PC-3 (cell line): ENCODE measurements around the gene C2CD4A. TPM values are rescaled to one million over a fixed set of nuclear protein-coding genes. Genes with fewer than 3 reads are reported as not detected.

ENCODE experiments used
- ATAC-seq: fragments of 200-7000 bp; cut with Tn5 transposase; 2 replicates; pipeline ENCODE4 v1.9.1; 2020; ENCODE audit warnings: mild to moderate bottlenecking, moderate library complexity
- BruUV-seq: library from RNA; stranded (reverse); fragments of 400-500 nt; replicated peaks from 2 replicates; lab custom pipeline; 2021; lab: Mats Ljungman, UMichigan
- CTCF ChIA-PET: fragments of 300-600 bp; sonication (Branson Sonifier 250); formaldehyde crosslinking; loops from one replicate; lab custom pipeline; 2022; ENCODE audit warnings: antibody characterized with exemption; lab: Charles Lee
- POLR2A ChIA-PET: fragments of 300-600 bp; sonication (Branson Sonifier 250); formaldehyde crosslinking; loops from one replicate; lab custom pipeline; 2022; ENCODE audit warnings: antibody characterized with exemption; ENCODE audit not compliant: unreplicated experiment; lab: Charles Lee
- DNase-seq: peaks from one replicate; pipeline ENCODE4 v3.0.0-alpha.2; 2015
- H2AFZ ChIP-seq: fragments of 300-600 bp; sonication (generic); 2 replicates; pipeline ENCODE4 v1.6.0; 2016; ENCODE audit warnings: antibody characterized with exemption, low read length
- H3F3A ChIP-seq: fragments of 300-600 bp; sonication (generic); one replicate; pipeline ENCODE4 v1.6.0; 2017; ENCODE audit warnings: antibody characterized with exemption, low read length, control low read depth, mild to moderate bottlenecking; ENCODE audit not compliant: unreplicated experiment
- H3K27ac ChIP-seq: fragments of 300-600 bp; sonication (generic); 2 replicates; pipeline ENCODE4 v1.5.1; 2016; ENCODE audit warnings: mild to moderate bottlenecking, low read length
- H3K27me3 ChIP-seq: fragments of 300-600 bp; sonication (generic); 2 replicates; pipeline ENCODE4 v1.6.1; 2016; ENCODE audit warnings: low read length, mixed read lengths
- H3K36me3 ChIP-seq: fragments of 300-600 bp; sonication (generic); 2 replicates; pipeline ENCODE4 v1.6.1; 2016; ENCODE audit warnings: low read depth, mixed run types, low read length, mixed read lengths
- H3K4me1 ChIP-seq: fragments of 300-600 bp; sonication (generic); 2 replicates; pipeline ENCODE4 v1.5.1; 2016; ENCODE audit warnings: low read length; ENCODE audit not compliant: insufficient read depth
- H3K4me2 ChIP-seq: fragments of 300-600 bp; sonication (generic); 2 replicates; pipeline ENCODE4 v1.6.0; 2016; ENCODE audit warnings: low read length
- H3K4me3 ChIP-seq: fragments of 300-600 bp; sonication (generic); 2 replicates; pipeline ENCODE4 v1.5.1; 2016; ENCODE audit warnings: mild to moderate bottlenecking, low read length, mixed read lengths
- H3K79me2 ChIP-seq: fragments of 300-600 bp; sonication (generic); 2 replicates; pipeline ENCODE4 v1.6.1; 2017; ENCODE audit warnings: low read length, mixed read lengths
- H3K9ac ChIP-seq: fragments of 300-600 bp; sonication (generic); 2 replicates; pipeline ENCODE4 v1.6.0; 2016; ENCODE audit warnings: mild to moderate bottlenecking, low read length
- H3K9me2 ChIP-seq: fragments of 300-600 bp; sonication (generic); replicated peaks from 2 replicates; pipeline ENCODE4 v1.6.1; 2016; ENCODE audit warnings: mixed run types, low read length, mixed read lengths
- H3K9me3 ChIP-seq: fragments of 300-600 bp; sonication (generic); 2 replicates; pipeline ENCODE4 v1.6.1; 2016; ENCODE audit warnings: low read length, mixed read lengths
- H4K20me1 ChIP-seq: fragments of 300-600 bp; sonication (generic); 2 replicates; pipeline ENCODE4 v1.6.1; 2016; ENCODE audit warnings: low read length, mixed read lengths
- EZH2 ChIP-seq: fragments of 300-600 bp; sonication (generic); IDR thresholded peaks from one replicate; pipeline ENCODE4 v1.6.1; 2017; ENCODE audit warnings: antibody characterized with exemption, mild to moderate bottlenecking, low read length; ENCODE audit not compliant: unreplicated experiment
- EZH2phosphoT487 ChIP-seq: fragments of 300-600 bp; sonication (generic); IDR thresholded peaks from 2 replicates; pipeline ENCODE4 v1.6.1; 2018; ENCODE audit warnings: mild to moderate bottlenecking, antibody characterized with exemption, low read length, borderline replicate concordance
- intact Hi-C: fragments of 100-400 bp; cut with micrococcal nuclease; formaldehyde crosslinking; loops from 2 replicates; pipeline ENCODE4 v1.9.0; 2023
- total RNA-seq: library from RNA; depleted of rRNA; stranded (reverse); fragments of >200 nt; gene quantifications from 2 replicates; pipeline ENCODE4 v1.2.3, GENCODE V29; 2014
- TF ChIP-seq, protein P1 (sequence below): fragments of 300-600 bp; sonication (generic); conservative IDR thresholded peaks from 2 replicates; pipeline ENCODE4 v1.5.1; 2017; ENCODE audit warnings: antibody characterized with exemption, low read depth, mild to moderate bottlenecking, low read length

Gene C2CD4A
- total RNA-seq, 1 experiment from 2014 or later = 0.11 TPM

DNA sequence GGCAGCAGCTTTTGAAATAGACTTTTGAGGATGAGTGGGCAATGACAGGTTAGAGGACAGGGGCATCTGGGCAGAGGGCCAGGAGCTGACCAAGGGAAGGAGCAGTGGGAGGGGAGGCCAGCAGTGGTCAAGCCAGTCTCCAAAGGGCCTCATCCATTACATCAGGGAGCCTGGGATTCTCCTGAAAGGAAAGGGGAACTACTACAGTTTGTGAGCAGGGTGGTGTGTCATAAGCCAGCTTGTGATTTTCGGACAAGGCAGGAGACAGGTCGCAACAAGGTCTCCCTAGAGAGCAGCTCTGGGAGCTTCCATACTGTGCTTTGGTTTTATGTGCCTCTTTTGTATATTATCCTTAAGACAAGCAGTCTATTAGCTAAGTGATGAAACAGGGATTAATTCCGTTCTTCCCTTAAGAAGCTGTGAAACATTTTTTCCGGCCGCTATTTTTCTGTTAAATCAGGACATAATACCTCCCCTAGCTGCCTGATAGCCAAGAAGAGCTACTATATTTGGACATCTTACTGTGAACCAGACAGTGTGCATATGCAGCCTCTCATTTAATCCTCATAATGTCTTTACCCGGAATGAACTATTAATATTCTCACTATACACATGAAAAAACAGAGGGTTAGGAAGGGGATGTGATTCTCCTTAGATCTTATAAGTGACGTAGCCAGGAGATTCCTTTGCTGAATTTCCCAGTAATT is 51.9 kb downstream of the C2CD4A start:
- Histone ChIP-seq H3K36me3 (no peaks in the 10 kb centered on the region), H3K4me3 (peak overlapping the region; percentile 22; the same call in 1 of the 2 replicates), H3F3A (peaks cover 1% of the 10 kb centered on the region), H3K4me2 (peak overlapping the region; percentile 67), H3K27me3 (no peaks in the 10 kb centered on the region), H3K9me2 (no peaks in the 10 kb centered on the region), H4K20me1 (no peaks in the 10 kb centered on the region), H3K9ac (peak overlapping the region; percentile 30; the same call in 1 of the 2 replicates), H2AFZ (0 out of 2 replicates have a peak overlapping the region, but pooled peaks have one; percentile 44), H3K27ac (peak overlapping the region; percentile 69), H3K9me3 (no peaks in the 10 kb centered on the region), H3K79me2 (no peaks in the 10 kb centered on the region), H3K4me1 (peaks cover 20% of the 10 kb centered on the region)
- no TSS peak for BruUV-seq
- TF ChIP-seq EZH2phosphoT487 (no peak), EZH2 (no peak)
- POLR2A ChIA-PET = interaction anchor here (0.6 kb wide), 2 partner anchors 18 to 59 kb away, joined by 3 to 11 read pairs; no protein-coding TSS in a partner anchor
- CTCF ChIA-PET = interaction anchor here (1.0 kb wide), 1 partner anchor 9 kb away, joined by 5 read pairs; no protein-coding TSS in a partner anchor
- intact Hi-C loops = no loop called here
- peak; percentile 8; the same call in 1 of the 2 replicates for ATAC-seq
- no peak for DNase-seq

DNA sequence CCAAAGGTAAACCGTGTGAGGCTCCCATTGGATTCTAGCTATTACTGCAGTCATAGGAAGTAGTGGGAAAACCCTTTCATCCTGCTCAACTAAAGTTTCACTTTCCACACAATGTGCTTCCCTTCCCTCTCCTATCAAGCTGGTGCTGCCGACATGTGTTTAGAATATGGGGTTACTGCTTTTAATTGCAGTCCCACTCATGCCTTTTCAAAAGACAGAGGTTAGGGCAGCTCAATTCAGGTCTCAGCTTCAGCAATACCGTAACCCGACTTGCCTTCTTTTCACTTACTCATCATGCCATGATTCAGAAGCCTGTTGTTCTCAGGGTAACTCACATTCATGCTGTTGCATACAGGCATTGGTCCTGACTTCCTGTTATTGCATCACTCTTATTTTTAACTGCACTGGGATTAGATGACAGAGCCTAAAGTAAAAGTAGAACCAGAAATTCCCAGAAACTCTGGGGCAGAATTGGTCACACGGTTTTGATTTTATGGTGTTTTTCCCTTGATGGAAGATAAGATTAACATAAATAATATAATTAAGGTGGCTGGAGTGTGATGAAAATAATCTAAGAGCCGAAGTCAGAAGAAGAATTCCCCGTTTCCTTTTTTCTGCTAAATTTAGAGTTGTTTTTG is 52.6 kb downstream of the C2CD4A start:
- H3K4me3 ChIP-seq = peak overlapping the region; percentile 22; the same call in 1 of the 2 replicates
- no TSS peak for BruUV-seq
- no peaks in the 10 kb centered on the region for H3K79me2 ChIP-seq
- no peaks in the 10 kb centered on the region for H3K9me2 ChIP-seq
- ATAC-seq (peak; percentile 89), DNase-seq (peak; percentile 82)
- H2AFZ ChIP-seq = 0 out of 2 replicates have a peak overlapping the region, but pooled peaks have one; percentile 44
- H3F3A ChIP-seq = peaks cover 3% of the 10 kb centered on the region
- no peaks in the 10 kb centered on the region for H3K9me3 ChIP-seq
- CTCF ChIA-PET = interaction anchor here (1.0 kb wide), 1 partner anchor 9 kb away, joined by 5 read pairs; no protein-coding TSS in a partner anchor
- H3K9ac ChIP-seq = peak overlapping the region; percentile 30; the same call in 1 of the 2 replicates
- POLR2A ChIA-PET = interaction anchor here (0.6 kb wide), 1 partner anchor 58 kb away, joined by 11 read pairs; no protein-coding TSS in a partner anchor
- peaks cover 27% of the 10 kb centered on the region for H3K4me1 ChIP-seq
- intact Hi-C loops = no loop called here
- peak overlapping the region; percentile 69 for H3K27ac ChIP-seq
- no peaks in the 10 kb centered on the region for H3K36me3 ChIP-seq
- H3K4me2 ChIP-seq = peak overlapping the region; percentile 67
- H3K27me3 ChIP-seq = no peaks in the 10 kb centered on the region
- TF ChIP-seq EZH2 = no peak
- TF ChIP-seq, protein P1, sequence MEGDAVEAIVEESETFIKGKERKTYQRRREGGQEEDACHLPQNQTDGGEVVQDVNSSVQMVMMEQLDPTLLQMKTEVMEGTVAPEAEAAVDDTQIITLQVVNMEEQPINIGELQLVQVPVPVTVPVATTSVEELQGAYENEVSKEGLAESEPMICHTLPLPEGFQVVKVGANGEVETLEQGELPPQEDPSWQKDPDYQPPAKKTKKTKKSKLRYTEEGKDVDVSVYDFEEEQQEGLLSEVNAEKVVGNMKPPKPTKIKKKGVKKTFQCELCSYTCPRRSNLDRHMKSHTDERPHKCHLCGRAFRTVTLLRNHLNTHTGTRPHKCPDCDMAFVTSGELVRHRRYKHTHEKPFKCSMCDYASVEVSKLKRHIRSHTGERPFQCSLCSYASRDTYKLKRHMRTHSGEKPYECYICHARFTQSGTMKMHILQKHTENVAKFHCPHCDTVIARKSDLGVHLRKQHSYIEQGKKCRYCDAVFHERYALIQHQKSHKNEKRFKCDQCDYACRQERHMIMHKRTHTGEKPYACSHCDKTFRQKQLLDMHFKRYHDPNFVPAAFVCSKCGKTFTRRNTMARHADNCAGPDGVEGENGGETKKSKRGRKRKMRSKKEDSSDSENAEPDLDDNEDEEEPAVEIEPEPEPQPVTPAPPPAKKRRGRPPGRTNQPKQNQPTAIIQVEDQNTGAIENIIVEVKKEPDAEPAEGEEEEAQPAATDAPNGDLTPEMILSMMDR = no peak
- TF ChIP-seq EZH2phosphoT487 = no peak
- H4K20me1 ChIP-seq = no peaks in the 10 kb centered on the region

DNA sequence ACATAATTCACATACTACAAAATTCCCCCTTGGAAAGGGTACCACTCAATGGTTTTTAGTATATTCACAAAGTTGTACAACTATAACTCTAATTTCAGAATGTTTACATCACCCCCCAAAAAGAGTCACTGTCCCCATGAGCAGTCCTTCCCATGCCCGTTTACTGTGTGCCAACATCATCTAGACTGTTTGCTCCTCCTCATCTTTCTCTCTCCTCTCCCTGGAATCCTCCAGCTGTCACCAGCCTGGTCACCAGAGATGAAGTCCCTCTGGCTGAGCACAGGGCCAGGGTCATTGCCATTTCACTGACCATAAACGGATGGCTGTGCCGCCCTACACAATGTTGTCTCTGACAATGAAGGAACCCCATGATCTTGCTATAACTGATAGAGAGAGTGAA is 53.1 kb downstream of the C2CD4A start:
- H3K79me2 ChIP-seq = no peaks in the 10 kb centered on the region
- H3K9me3 ChIP-seq = no peaks in the 10 kb centered on the region
- no peaks in the 10 kb centered on the region for H4K20me1 ChIP-seq
- no peak overlapping the region for H3K4me2 ChIP-seq
- H3K9me2 ChIP-seq = no peaks in the 10 kb centered on the region
- no peak for ATAC-seq
- TF ChIP-seq EZH2phosphoT487 = no peak
- TF ChIP-seq, protein P1 = no peak
- H3K36me3 ChIP-seq = no peaks in the 10 kb centered on the region
- H2AFZ ChIP-seq = no peak overlapping the region
- CTCF ChIA-PET = no interaction called here
- peaks cover 3% of the 10 kb centered on the region for H3F3A ChIP-seq
- POLR2A ChIA-PET = no interaction called here
- intact Hi-C loops = loop anchor here (5.0 kb wide), 1 partner anchor 48 kb away; no protein-coding TSS in a partner anchor
- H3K27me3 ChIP-seq = no peaks in the 10 kb centered on the region
- H3K4me3 ChIP-seq = no peak overlapping the region
- no TSS peak for BruUV-seq
- peak overlapping the region; percentile 28; the same call in 1 of the 2 replicates for H3K9ac ChIP-seq
- H3K4me1 ChIP-seq = peaks cover 32% of the 10 kb centered on the region
- DNase-seq = no peak
- peak overlapping the region; percentile 69 for H3K27ac ChIP-seq
